SK-N-MC (cell line): ENCODE data around the gene LCORL.

Source experiments
- DNase-seq: peaks from one replicate; pipeline ENCODE4 v3.0.0-alpha.2; 2011; ENCODE audit warnings: low read depth, low spot score
- H3K27ac ChIP-seq: fragments of 200-600 bp; sonication (generic); 2 replicates; pipeline ENCODE4 v1.5.1; 2016; ENCODE audit warnings: mixed run types
- H3K36me3 ChIP-seq: fragments of 200-600 bp; sonication (generic); 2 replicates; pipeline ENCODE4 v1.6.1; 2017; ENCODE audit warnings: antibody characterized with exemption, low read length, mixed read lengths; ENCODE audit not compliant: insufficient read depth
- H3K4me3 ChIP-seq: fragments of 200-600 bp; sonication (generic); 2 replicates; pipeline ENCODE4 v1.5.1; 2016
- H3K9ac ChIP-seq: fragments of 200-600 bp; sonication (generic); 2 replicates; pipeline ENCODE4 v1.8.0; 2017; ENCODE audit warnings: mixed run types, mixed read lengths; ENCODE audit not compliant: insufficient read length
- H3K9me3 ChIP-seq: fragments of 200-600 bp; sonication (generic); 2 replicates; pipeline ENCODE4 v1.6.1; 2017; ENCODE audit warnings: low read depth, mild to moderate bottlenecking, antibody characterized with exemption, low read length, moderate library complexity, mixed read lengths
- EZH2 ChIP-seq: fragments of 200-600 bp; sonication (generic); IDR thresholded peaks from one replicate; pipeline ENCODE4 v1.6.1; 2017; ENCODE audit warnings: antibody characterized with exemption
- FOXP2 ChIP-seq: optimal IDR thresholded peaks from 2 replicates; pipeline ENCODE3; 2011; ENCODE audit warnings: mild to moderate bottlenecking, moderate library complexity; ENCODE audit not compliant: insufficient read depth; ENCODE audit errors: extremely low read length, control extremely low read depth
- POLR2AphosphoS5 ChIP-seq: IDR thresholded peaks from 2 replicates; pipeline ENCODE4 v1.6.1; 2012; ENCODE audit warnings: mild to moderate bottlenecking, low read depth, low read length, borderline replicate concordance

The LCORL gene

GRCh38 chr4:18025288-18025687, 3.7 kb upstream of the LCORL start:
- no peak for DNase-seq
- Histone ChIP-seq H3K4me3 (no peak overlapping the region), H3K36me3 (no peaks in the 10 kb centered on the region), H3K9ac (no peak overlapping the region), H3K27ac (no peak overlapping the region), H3K9me3 (no peaks in the 10 kb centered on the region)
- TF ChIP-seq POLR2AphosphoS5 (no peak), FOXP2 (no peak), EZH2 (no peak)

DNA sequence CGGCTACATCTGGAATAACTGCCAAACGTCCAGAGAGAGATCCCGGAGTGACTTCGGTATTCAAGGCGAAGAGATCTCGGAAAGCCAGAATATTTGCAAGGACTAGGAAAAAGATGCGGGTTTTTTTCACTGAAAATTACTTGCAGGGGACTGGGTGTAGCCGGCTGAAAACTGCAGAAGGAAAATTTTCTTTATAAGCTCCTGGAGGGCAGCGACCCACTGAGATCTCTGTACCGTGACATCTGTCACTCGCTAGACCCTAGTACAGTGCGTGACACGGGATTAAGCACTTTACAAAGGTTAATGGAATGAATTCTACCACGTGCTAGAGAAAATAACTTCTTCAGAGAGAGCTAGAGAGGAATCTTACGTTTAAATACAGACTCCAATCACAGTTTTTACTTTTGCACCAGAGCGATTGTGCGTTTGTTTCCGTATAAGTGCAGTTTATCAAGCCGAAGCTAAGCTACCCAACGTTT, 1.1 kb upstream of the LCORL start:
- TF ChIP-seq POLR2AphosphoS5 (no peak), FOXP2 (no peak), EZH2 (no peak)
- Histone ChIP-seq H3K36me3 (no peaks in the 10 kb centered on the region), H3K4me3 (peak overlapping the region; percentile 85), H3K27ac (no peak overlapping the region), H3K9me3 (no peaks in the 10 kb centered on the region), H3K9ac (peak overlapping the region; percentile 54)
- DNase-seq, result no peak

DNA sequence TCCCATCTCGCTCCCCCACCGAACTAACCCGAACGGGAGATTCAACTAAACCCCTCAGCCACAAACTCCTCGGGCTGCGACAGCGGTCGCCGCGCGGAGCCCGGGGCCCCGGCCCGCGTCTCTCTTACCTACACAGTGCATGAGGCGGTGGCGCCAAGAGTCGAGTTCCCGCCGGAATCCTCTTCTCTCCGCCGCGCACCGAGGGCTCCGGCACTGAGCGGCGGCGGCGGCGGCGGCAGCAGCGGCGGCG, 160 bp downstream of the LCORL start:
- TF ChIP-seq FOXP2, result no peak
- TF ChIP-seq POLR2AphosphoS5, result no peak
- TF ChIP-seq EZH2, result no peak
- H3K27ac ChIP-seq, result peak overlapping the region; percentile 62
- no peaks in the 10 kb centered on the region for H3K9me3 ChIP-seq
- H3K9ac ChIP-seq, result peak overlapping the region; percentile 75
- no peak for DNase-seq
- H3K36me3 ChIP-seq, result no peaks in the 10 kb centered on the region
- peak overlapping the region; percentile 85 for H3K4me3 ChIP-seq

- H3K9me3 ChIP-seq, result no peaks in the 10 kb centered on the region
- DNase-seq, result no peak
- peak overlapping the region; percentile 85 for H3K4me3 ChIP-seq
- H3K36me3 ChIP-seq, result no peaks in the 10 kb centered on the region
- H3K9ac ChIP-seq, result peak overlapping the region; percentile 75
- H3K27ac ChIP-seq, result peak overlapping the region; percentile 62; the same call in 1 of the 2 replicates
- TF ChIP-seq FOXP2, result no peak
- no peak for TF ChIP-seq EZH2
- TF ChIP-seq POLR2AphosphoS5, result no peak
Observed at GRCh38 chr4:18020671-18021469, 685 bp downstream of the LCORL start.

- Histone ChIP-seq H3K36me3 (no peaks in the 10 kb centered on the region), H3K4me3 (peak overlapping the region; percentile 85), H3K9me3 (no peaks in the 10 kb centered on the region), H3K27ac (no peak overlapping the region), H3K9ac (peak overlapping the region; percentile 62)
- no peak for TF ChIP-seq EZH2
- TF ChIP-seq POLR2AphosphoS5, result no peak
- TF ChIP-seq FOXP2, result no peak
- DNase-seq, result no peak
Observed at GRCh38 chr4:18020145-18020670, 1.3 kb downstream of the LCORL start.

DNA sequence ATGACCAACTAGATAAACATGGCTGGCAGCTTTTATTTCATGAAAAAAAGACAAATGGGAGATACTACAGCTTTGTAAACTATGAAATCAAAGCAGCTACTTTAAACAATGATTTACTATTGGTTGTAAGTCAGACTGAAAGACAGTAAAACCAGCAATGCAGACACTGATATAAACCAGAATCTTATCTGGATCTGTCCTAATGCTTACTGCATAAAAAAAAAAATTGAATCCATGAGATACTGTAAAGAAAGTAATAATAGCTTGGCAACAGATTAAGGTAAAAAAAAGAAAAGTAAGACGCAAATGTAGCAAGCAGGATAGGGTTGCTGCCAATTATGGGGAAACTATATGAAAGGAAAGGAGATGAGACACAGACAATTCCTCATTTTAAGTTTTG, 7.3 kb downstream of the LCORL start:
- no peak overlapping the region for H3K4me3 ChIP-seq
- H3K9ac ChIP-seq, result no peak overlapping the region
- no peak overlapping the region for H3K27ac ChIP-seq
- no peak for TF ChIP-seq POLR2AphosphoS5
- TF ChIP-seq EZH2, result no peak
- TF ChIP-seq FOXP2, result no peak
- no peak for DNase-seq
- no peaks in the 10 kb centered on the region for H3K9me3 ChIP-seq
- H3K36me3 ChIP-seq, result no peaks in the 10 kb centered on the region

DNA sequence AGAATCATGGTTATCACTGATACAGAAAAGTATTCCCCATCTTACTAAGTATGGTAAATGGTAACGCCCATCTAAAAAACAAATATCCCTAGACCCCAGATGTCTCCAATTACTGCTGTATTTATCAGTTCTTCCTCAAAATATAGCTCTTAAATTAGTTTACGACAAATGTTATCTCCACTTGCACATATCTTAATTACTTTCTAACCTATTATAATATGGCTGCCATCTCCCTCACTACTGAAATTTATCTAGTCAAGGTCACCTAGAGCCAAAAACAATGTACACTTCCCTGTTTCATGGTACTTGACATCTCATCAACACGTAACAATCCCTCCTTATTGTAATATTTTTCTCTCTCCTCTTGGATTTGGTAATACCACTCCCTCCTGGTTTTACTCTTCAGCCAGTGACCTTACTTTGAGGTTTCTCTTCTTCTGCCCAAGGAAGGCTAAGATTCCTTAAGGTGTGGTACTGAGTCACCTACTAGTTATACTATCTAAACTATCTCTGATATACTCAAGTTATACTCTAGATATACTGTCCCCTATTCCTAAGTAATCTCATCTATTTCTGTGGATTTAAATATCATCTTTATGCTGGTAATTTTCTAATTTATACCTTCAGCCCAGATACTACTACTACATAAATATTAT, 8.6 kb downstream of the LCORL start:
- TF ChIP-seq EZH2, result no peak
- no peak for TF ChIP-seq FOXP2
- Histone ChIP-seq H3K36me3 (no peaks in the 10 kb centered on the region), H3K9me3 (no peaks in the 10 kb centered on the region), H3K9ac (no peak overlapping the region), H3K4me3 (no peak overlapping the region), H3K27ac (no peak overlapping the region)
- no peak for DNase-seq

DNA sequence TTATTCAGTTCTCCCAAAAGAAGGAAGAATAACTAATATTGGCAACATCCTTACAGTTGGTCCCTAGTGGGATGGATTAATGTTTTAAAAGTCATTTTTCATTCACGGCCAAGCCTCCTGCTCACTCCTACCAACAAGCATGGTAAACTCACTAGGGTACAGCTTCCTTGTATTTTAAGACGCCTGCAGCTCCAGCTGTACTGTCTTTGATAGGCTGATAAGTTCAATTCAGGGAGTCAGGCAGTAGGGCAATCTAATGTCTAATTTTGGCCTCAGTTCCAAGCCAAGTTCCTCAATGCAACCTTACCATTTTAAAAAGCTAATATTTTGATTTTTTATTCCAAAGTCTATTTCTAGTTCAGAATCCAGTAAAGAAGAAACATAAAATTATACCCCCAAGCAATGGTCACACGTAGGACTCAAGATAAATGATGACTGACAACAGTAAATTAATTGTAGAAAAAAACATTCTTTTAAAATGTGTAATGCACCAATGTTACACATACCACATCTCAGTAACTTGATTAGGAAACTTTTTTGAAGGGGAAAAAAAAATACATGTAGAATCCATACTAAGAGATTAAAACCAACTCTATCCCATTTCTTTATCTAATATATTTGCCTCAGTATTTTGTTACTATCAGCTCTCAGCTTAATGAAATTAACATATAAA, 9.3 kb downstream of the LCORL start:
- Histone ChIP-seq H3K9me3 (no peaks in the 10 kb centered on the region), H3K9ac (no peak overlapping the region), H3K36me3 (no peaks in the 10 kb centered on the region), H3K4me3 (no peak overlapping the region), H3K27ac (no peak overlapping the region)
- TF ChIP-seq EZH2, result no peak
- no peak for TF ChIP-seq POLR2AphosphoS5
- no peak for TF ChIP-seq FOXP2
- DNase-seq, result no peak
